T-helper 22 cell (primary cell): Measurements from ENCODE around the gene TESK2.
"Not testable (repeated sequence)": the region's sequence is repeated elsewhere in the genome, so short reads cannot be mapped to it uniquely, and the experiment has no call there.

ENCODE experiments used
- DNase-seq: peaks from one replicate; pipeline ENCODE4 v3.0.0-alpha.2; 2020; ENCODE audit warnings: low read depth

Gene TESK2

GRCh38 chr1:45411510-45411899 is 79.5 kb downstream of the TESK2 start:
- DNase-seq = no peak

DNA sequence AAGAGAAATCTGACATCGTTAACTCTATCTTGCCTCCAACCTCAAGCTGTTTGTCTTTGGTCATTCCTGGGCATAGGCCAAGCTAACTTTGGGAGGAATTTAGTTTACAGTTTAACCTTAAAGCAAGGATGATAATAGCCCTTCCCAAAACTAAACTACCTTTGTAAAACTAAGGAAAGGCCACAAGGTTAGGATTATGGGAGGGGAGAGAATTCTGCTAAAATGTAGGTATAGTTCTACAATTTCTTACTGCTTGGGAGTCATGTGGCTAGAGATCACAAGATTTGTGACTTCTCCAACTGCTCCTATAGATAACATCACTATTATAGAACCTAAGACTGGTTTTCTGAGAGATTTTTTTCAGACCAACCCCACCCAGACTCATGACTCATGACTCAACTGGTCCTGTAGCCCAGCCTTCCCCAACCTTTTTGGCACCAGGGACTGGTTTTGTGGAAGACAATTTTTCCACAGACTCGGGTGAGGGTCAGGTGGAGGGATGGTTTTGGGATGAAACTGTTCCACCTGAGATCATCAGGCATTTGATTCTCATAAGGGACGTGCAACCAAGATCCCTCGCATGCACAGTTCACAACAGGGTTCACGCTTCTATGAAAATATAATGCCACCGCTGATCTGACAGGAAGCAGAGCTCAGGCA is 80.0 kb downstream of the TESK2 start:
- no peak for DNase-seq

GRCh38 chr1:45409276-45409675 is 81.7 kb downstream of the TESK2 start:
- DNase-seq = no peak

DNA sequence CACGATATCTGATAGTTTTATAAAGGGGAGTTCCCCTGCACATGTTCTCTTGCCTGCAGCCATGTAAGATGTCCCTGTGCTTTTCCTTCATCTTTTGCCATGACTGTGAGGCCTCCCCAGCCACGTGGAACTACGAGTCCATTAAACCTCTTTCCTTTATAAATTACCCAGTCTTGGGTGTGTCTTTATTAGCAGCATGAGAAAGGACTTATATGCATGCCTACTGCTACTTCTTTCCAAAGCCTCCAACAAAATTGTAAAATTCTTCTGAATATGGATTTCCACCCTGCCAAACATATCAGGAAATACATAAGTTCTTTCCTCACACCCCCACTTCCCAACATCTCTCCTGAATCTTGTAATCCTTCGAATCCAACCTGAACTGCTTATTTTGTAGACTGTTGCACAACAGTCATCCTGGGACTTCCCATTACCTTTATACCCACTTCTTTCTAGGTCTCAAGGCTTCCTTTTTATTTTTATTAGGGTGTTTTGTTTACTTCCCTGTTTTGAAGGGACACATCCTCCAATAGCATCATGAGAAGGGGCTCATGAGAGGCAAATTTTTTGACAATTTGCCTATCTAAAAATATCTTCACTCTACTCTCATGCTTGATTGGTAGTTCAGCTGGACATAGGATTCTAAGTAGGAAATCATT is 83.2 kb downstream of the TESK2 start:
- DNase-seq = no peak

DNA sequence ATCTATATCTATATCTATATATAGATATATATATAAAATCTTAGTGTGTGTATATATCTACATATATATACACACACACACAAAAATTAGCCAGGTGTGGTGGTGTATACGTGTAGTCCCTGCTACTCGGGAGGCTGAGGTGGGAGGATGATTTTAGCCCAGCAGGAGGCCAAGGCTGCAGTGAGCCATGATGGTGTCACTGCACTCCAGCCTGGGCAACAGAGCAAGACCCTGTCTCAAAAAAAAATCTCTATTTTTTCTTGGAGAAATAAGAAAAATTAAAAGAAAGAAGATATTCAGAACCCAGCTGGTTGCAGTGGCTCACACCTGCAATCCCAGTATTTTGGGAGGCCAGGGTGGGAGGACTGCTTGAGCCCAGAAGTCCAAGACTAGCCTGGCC is 85.3 kb downstream of the TESK2 start:
- DNase-seq = no peak

DNA sequence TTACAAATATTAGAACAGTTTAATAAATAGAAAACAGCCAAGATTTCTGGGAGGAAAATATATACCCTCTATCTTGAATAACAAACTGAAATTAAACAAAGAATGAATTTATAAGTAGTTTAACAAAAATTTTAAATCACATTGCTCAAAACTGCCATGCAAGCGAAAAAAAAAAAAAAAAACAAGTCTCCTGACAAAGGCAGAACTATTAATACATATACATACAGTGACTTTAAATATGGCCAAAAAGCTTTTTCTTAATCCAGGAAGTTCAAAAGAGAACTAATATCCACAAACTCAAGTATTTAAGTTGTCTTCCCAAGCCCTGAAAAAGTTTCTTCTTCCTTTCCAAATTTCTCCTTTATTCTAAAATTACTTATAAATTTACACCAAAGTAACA is 87.2 kb downstream of the TESK2 start:
- no peak for DNase-seq

DNA sequence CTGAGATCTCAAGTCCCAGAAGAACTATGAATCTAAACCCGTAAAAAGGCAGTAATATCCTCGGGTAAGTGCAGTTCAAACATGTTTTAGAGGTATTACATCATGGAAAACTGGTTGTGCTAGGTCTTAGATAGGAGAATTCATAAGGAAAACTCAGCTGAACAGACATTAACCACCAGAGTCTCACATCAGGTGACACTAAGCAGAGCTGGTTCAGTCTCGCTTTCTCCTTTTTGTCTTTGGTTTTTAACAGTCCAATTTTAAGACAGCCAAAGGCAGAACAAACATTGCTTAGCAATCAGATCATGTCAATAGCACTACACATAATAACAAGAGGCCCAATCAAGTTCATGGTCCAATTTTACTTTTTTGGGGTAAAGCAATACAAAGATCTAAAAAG is 87.7 kb downstream of the TESK2 start:
- no peak for DNase-seq

GRCh38 chr1:45401524-45401923 is 89.4 kb downstream of the TESK2 start:
- DNase-seq = no peak

- DNase-seq = no peak
Measured at GRCh38 chr1:45400049-45400448, 90.9 kb downstream of the TESK2 start.

- no peak for DNase-seq
Measured at GRCh38 chr1:45397285-45397684, 93.7 kb downstream of the TESK2 start.

DNA sequence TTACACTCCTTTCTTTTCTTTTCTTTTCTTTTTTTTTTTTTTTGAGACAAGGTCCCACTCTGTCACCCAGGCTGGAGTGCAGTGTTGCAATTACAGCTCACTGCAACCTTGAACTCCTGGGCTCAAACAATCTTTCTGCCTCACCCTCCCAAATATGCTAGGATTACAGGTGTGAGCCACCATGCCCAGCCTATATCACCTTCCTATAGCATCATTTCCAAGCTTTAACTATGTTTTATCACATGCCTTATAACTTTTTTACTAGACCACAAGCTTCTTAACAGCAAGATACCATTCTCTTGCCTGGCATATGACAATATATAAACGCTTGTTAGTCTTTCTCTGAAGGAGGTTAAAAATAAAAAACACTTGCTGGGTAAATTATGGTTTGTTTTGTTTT is 95.4 kb downstream of the TESK2 start:
- DNase-seq = no peak

DNA sequence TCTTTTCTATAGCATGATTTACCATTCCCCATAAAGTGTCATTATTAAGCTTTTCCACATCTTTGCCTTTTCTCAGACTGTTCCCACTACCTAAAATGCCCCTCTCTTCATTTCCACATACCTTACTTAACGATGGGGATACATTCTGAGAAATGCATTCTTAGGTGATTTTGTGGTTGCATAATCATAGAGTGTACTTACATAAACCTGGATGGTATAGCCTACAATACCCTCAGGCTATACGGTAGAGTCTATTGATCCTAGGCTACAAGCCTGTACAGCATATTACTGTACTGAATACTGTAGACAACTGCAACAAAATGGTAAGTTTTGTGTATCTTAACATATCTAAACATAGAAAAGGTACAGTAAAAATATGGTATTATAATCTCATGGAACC is 95.9 kb downstream of the TESK2 start:
- DNase-seq = no peak

DNA sequence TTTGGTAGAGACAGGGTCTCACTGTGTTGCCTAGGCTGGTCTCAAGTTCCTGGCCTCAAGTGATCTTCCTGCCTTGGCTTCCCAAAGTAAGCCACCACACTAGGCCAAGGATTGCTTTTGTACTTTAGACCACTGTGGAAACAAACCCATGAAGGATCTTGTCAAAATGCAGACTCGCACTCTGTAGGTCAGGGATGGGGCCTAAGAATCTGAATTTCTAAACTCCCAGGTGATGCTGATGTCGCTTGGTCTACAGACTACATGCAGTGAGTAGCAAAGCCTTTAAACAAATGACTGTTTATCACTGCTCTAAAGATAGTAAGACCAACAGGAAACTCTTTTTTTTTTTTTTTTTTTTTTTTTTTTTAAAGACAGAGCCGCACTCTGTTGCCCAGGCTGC is 96.6 kb downstream of the TESK2 start:
- no peak for DNase-seq

DNA sequence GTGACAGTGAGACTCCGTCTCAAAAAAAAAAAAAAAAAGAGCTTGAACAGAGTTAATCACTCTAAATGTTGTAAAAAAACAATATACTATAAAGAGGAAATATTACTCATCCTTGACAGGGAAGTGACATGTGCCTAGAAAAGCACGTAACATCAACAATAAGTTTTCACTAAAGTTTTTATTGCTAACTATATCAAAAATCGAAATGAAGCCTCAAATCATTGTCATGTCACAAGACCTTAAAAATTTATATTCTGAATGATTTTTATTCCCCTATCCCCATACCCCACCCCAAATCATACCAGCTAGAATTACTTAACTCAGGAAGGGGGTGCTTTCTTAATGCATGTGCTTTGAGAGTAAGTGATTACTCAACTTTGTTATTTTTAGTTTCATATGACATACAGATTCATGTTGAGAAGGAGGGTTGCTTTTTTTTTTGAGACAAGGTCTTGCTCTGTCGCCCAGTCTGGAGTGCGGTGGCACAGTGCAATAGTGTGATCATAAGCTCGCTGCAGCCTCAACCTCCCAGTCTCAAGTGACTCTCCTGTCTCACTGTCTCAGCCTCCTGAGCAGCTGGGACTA is 97.2 kb downstream of the TESK2 start:
- DNase-seq = no peak

GRCh38 chr1:45386219-45386618 is 104.7 kb downstream of the TESK2 start:
- DNase-seq = no peak

- no peak for DNase-seq
Measured at GRCh38 chr1:45385302-45385701, 105.7 kb downstream of the TESK2 start.

DNA sequence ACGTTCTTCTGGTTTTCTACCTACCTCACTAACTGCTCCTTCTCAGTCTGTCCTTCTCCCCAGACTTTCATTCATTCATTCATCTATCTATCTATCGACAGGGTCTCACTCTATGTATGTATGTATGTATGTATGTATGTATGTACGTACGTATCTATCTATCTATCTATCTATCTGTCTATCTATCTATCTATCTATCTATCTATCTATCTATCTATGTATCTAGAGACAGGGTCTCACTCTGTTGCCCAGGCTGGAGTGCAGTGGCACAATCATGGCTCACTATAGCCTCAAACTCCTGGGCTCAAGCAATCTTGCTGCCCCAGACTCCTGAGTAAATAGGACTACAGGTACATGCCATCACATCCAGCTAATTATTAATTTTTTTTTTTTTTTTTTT is 106.8 kb downstream of the TESK2 start:
- DNase-seq = not testable (repeated sequence)

DNA sequence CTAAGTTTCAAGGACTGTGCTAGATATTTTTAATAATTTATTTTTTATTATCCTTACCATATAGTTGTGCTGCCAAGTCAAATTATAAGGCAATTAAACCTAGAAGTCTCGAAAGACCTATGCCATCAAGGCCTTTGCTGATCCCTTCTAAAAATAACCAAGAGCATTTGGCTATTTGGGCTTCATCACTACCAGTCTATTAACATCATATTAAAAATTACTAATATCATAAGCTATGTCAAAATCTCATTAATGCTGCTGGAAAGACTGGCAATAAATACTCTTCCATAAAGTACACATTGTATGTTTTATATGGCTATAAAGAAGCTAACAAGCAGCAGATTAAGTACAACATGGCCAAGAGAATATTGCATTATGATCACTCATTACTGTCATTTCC is 107.8 kb downstream of the TESK2 start:
- no peak for DNase-seq

GRCh38 chr1:45381243-45381642 is 109.7 kb downstream of the TESK2 start:
- no peak for DNase-seq

DNA sequence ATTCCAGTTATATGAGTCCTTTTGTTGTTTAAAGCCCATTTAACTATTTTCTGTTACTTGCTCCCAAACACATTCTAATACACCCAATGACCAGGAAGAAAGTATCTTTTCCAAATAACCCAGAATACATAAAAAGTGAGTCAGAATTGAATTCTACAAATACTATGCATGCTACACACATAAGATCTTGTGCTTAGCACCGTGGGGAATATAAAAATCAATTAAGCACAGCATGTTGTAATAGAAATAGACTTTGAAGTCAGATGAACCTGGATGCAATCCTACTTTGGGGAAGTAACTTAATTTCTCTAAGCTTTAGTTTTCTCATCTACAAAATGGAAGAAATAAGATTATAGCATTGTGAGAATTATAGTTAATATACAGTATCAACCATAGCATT is 110.2 kb downstream of the TESK2 start:
- DNase-seq = no peak

GRCh38 chr1:45380125-45380524 is 110.8 kb downstream of the TESK2 start:
- no peak for DNase-seq

GRCh38 chr1:45379524-45379923 is 111.4 kb downstream of the TESK2 start:
- no peak for DNase-seq

DNA sequence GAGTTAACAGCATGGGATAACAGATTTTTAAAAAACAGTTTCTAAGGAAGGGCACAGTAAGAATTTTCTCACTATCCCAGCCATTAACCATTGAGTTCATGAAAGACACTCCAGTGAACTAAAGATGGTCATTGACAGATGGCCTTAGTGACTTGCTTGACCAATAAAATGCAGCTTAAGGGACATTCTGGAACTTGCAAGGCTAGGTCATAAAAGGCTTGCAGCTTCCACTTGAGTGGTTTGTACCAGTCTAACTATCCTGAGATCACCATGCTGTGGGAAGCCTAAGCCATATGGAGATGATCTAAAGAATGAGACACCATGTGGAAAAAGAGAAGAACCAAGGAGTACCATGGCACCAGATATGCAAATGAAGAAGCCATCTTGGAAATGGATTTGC is 112.8 kb downstream of the TESK2 start:
- DNase-seq = no peak
